ENCODE data around the gene GJA1.

The GJA1 gene

GRCh38 chr6:121430514-121431460 is 4.7 kb upstream of the GJA1 start:
- TF ChIP-seq TAF1 (IDR thresholded peaks at IDR 0.05; ENCODE audit: borderline replicate concordance, insufficient read depth, low read length) (no peak), FOXP2 (optimal IDR thresholded peaks at IDR 0.05; ENCODE audit: borderline replicate concordance, extremely low read depth, extremely low read length, insufficient read depth) (no peak), SIN3A (IDR thresholded peaks at IDR 0.05; ENCODE audit: borderline replicate concordance, insufficient read depth, low read length) (no peak), POLR2AphosphoS5 (IDR thresholded peaks at IDR 0.05; ENCODE audit: low read depth, low read length) (no peak), REST (IDR thresholded peaks at IDR 0.05; ENCODE audit: insufficient read depth in 1 of 2, low read depth in 2 of 2, low read length in 2 of 2) (no peak)

- TF ChIP-seq FOXP2 (optimal IDR thresholded peaks at IDR 0.05; ENCODE audit: borderline replicate concordance, extremely low read depth, extremely low read length, insufficient read depth) (no peak), SIN3A (IDR thresholded peaks at IDR 0.05; ENCODE audit: borderline replicate concordance, insufficient read depth, low read length) (0 out of 2 replicates have a peak, but pooled peaks have one; percentile 26)
Measured at GRCh38 chr6:121434037-121434770, 1.2 kb upstream of the GJA1 start.

- peak; percentile 23; the same call in 1 of the 2 replicates for TF ChIP-seq SIN3A (IDR thresholded peaks at IDR 0.05; ENCODE audit: borderline replicate concordance, insufficient read depth, low read length)
- TF ChIP-seq TAF1 (IDR thresholded peaks at IDR 0.05; ENCODE audit: borderline replicate concordance, insufficient read depth, low read length), result no peak
- no peak for TF ChIP-seq REST (IDR thresholded peaks at IDR 0.05; ENCODE audit: insufficient read depth in 1 of 2, low read depth in 2 of 2, low read length in 2 of 2)
Measured at GRCh38 chr6:121436274-121436857, 920 bp downstream of the GJA1 start.

- TF ChIP-seq SIN3A (IDR thresholded peaks at IDR 0.05; ENCODE audit: borderline replicate concordance, insufficient read depth, low read length), result peak; percentile 17; the same call in 1 of the 2 replicates
- TF ChIP-seq REST (IDR thresholded peaks at IDR 0.05; ENCODE audit: insufficient read depth in 1 of 2, low read depth in 2 of 2, low read length in 2 of 2), result no peak
- TF ChIP-seq TAF1 (IDR thresholded peaks at IDR 0.05; ENCODE audit: borderline replicate concordance, insufficient read depth, low read length), result peak; percentile 29; the same call in 1 of the 2 replicates
- no peak for TF ChIP-seq FOXP2 (optimal IDR thresholded peaks at IDR 0.05; ENCODE audit: borderline replicate concordance, extremely low read depth, extremely low read length, insufficient read depth)
- no peak for TF ChIP-seq POLR2AphosphoS5 (IDR thresholded peaks at IDR 0.05; ENCODE audit: low read depth, low read length)
Measured at GRCh38 chr6:121436960-121437850, 1.8 kb downstream of the GJA1 start.
